ENCODE measurements around the gene IMP4. TPM values are rescaled to one million over a fixed set of nuclear protein-coding genes. Genes with fewer than 3 reads are reported as not detected.

IMP4 gene
- total RNA-seq, 1 experiment from 2014 or later, result 121 TPM

- POLR2A ChIA-PET, result no interaction called here
- DNase-seq (ENCODE audit: low read depth, low spot score) (no peak), ATAC-seq (peak; percentile 59)
- Histone ChIP-seq H3K79me2 (ENCODE audit: insufficient read depth, low read length) (no peaks in the 10 kb centered on the region), H3K27ac (ENCODE audit: low read depth, low read length) (no peak overlapping the region), H3K9ac (ENCODE audit: low read length) (no peak overlapping the region), H2AFZ (ENCODE audit: low read depth, low read length, poor library complexity, severe bottlenecking) (no peak overlapping the region), H3K36me3 (ENCODE audit: control insufficient read depth in 1 of 2, insufficient read depth in 2 of 2, low read length in 2 of 2) (no peaks in the 10 kb centered on the region), H3K4me1 (ENCODE audit: control insufficient read depth in 1 of 2, insufficient read depth in 2 of 2, low read length in 2 of 2) (peaks cover 0 to 2% of the 10 kb centered on the region in 2 experiments; a peak in 1 of 4 replicates), H3K9me3 (ENCODE audit: control insufficient read depth in 1 of 2, insufficient read depth in 1 of 2, low read depth in 1 of 2, low read length in 2 of 2) (no peaks in the 10 kb centered on the region), H4K20me1 (ENCODE audit: insufficient read depth) (no peaks in the 10 kb centered on the region; the same call in 1 of the 2 replicates), H3K9me2 (ENCODE audit: insufficient read depth) (no peaks in the 10 kb centered on the region), H3K4me3 (replicated peaks in 1 of 2; ENCODE audit: low read depth in 1 of 2, low read length in 2 of 2) (no peak overlapping the region), H3K27me3 (ENCODE audit: insufficient read depth, low read length) (peaks cover 49% of the 10 kb centered on the region), H3K4me2 (ENCODE audit: low read length) (no peak overlapping the region)
- intact Hi-C loops (cut with micrococcal nuclease), result no loop called here
- RAD21 ChIA-PET (ENCODE audit: low non-redundant PET in 1 of 2, low total read pairs in 2 of 2, uncharacterized antibody in 2 of 2, unreplicated experiment in 2 of 2), result no interaction called here
- TF ChIP-seq EGR1 (IDR thresholded peaks at IDR 0.05; ENCODE audit: low read depth), result no peak
- TF ChIP-seq, protein P1, sequence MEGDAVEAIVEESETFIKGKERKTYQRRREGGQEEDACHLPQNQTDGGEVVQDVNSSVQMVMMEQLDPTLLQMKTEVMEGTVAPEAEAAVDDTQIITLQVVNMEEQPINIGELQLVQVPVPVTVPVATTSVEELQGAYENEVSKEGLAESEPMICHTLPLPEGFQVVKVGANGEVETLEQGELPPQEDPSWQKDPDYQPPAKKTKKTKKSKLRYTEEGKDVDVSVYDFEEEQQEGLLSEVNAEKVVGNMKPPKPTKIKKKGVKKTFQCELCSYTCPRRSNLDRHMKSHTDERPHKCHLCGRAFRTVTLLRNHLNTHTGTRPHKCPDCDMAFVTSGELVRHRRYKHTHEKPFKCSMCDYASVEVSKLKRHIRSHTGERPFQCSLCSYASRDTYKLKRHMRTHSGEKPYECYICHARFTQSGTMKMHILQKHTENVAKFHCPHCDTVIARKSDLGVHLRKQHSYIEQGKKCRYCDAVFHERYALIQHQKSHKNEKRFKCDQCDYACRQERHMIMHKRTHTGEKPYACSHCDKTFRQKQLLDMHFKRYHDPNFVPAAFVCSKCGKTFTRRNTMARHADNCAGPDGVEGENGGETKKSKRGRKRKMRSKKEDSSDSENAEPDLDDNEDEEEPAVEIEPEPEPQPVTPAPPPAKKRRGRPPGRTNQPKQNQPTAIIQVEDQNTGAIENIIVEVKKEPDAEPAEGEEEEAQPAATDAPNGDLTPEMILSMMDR (IDR thresholded peaks at IDR 0.05 in 2 of 3, conservative IDR thresholded peaks at IDR 0.05 in 1 of 3; ENCODE audit: borderline replicate concordance in 1 of 3, insufficient read depth in 1 of 3, low read depth in 2 of 3, low read length in 2 of 3), result peak in 1 of 3 experiments; percentile 21; a peak in 1 of 6 replicates
- no TSS peak for BruUV-seq (replicated peaks)
- CTCF ChIA-PET, result no interaction called here
Measured at GRCh38 chr2:130300258-130300969, 42.3 kb upstream of the IMP4 start.

- H3K4me2 ChIP-seq (ENCODE audit: low read length), result no peak overlapping the region
- BruUV-seq (replicated peaks), result no TSS peak
- no peaks in the 10 kb centered on the region for H3K9me2 ChIP-seq (ENCODE audit: insufficient read depth)
- no peak overlapping the region for H3K27ac ChIP-seq (ENCODE audit: low read depth, low read length)
- no peak overlapping the region for H3K4me3 ChIP-seq (replicated peaks in 1 of 2; ENCODE audit: low read depth in 1 of 2, low read length in 2 of 2)
- RAD21 ChIA-PET (ENCODE audit: low non-redundant PET in 1 of 2, low total read pairs in 2 of 2, uncharacterized antibody in 2 of 2, unreplicated experiment in 2 of 2), result no interaction called here
- no peaks in the 10 kb centered on the region for H3K36me3 ChIP-seq (ENCODE audit: control insufficient read depth in 1 of 2, insufficient read depth in 2 of 2, low read length in 2 of 2)
- no peak overlapping the region for H2AFZ ChIP-seq (ENCODE audit: low read depth, low read length, poor library complexity, severe bottlenecking)
- ATAC-seq, result no peak
- H3K9me3 ChIP-seq (ENCODE audit: control insufficient read depth in 1 of 2, insufficient read depth in 1 of 2, low read depth in 1 of 2, low read length in 2 of 2), result no peaks in the 10 kb centered on the region
- intact Hi-C loops (cut with micrococcal nuclease), result no loop called here
- no peaks in the 10 kb centered on the region for H3K79me2 ChIP-seq (ENCODE audit: insufficient read depth, low read length)
- TF ChIP-seq ZNF274 (IDR thresholded peaks at IDR 0.05; ENCODE audit: low read depth, low read length) (no peak), TCF7L2 (IDR thresholded peaks at IDR 0.05; ENCODE audit: borderline replicate concordance, extremely low read depth, insufficient read depth, insufficient read length) (no peak), RAD21 (IDR thresholded peaks at IDR 0.05; ENCODE audit: low read depth) (no peak), MAX (IDR thresholded peaks at IDR 0.05) (no peak), ZBTB33 (IDR thresholded peaks at IDR 0.05; ENCODE audit: extremely low read depth, insufficient replicate concordance, low read length) (no peak), CBX3 (IDR thresholded peaks at IDR 0.05; ENCODE audit: low read depth) (no peak), ELF1 (IDR thresholded peaks at IDR 0.05; ENCODE audit: borderline replicate concordance, low read depth) (no peak), EZH2phosphoT487 (IDR thresholded peaks at IDR 0.05; ENCODE audit: borderline replicate concordance) (no peak)
- TF ChIP-seq, protein P2, sequence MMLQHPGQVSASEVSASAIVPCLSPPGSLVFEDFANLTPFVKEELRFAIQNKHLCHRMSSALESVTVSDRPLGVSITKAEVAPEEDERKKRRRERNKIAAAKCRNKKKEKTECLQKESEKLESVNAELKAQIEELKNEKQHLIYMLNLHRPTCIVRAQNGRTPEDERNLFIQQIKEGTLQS (IDR thresholded peaks at IDR 0.05), result no peak
- TF ChIP-seq, protein P1 (IDR thresholded peaks at IDR 0.05 in 2 of 3, conservative IDR thresholded peaks at IDR 0.05 in 1 of 3; ENCODE audit: borderline replicate concordance in 1 of 3, insufficient read depth in 1 of 3, low read depth in 2 of 3, low read length in 2 of 3), result no peak
- peaks cover 49% of the 10 kb centered on the region for H3K27me3 ChIP-seq (ENCODE audit: insufficient read depth, low read length)
- H4K20me1 ChIP-seq (ENCODE audit: insufficient read depth), result no peaks in the 10 kb centered on the region; the same call in 1 of the 2 replicates
- POLR2A ChIA-PET, result no interaction called here
- H3K9ac ChIP-seq (ENCODE audit: low read length), result no peak overlapping the region
- no peak for DNase-seq (ENCODE audit: low read depth, low spot score)
- CTCF ChIA-PET, result interaction anchor here (0.6 kb wide), 1 partner anchor 47 kb away, joined by 3 read pairs; no protein-coding TSS in a partner anchor
- H3K4me1 ChIP-seq (ENCODE audit: control insufficient read depth in 1 of 2, insufficient read depth in 2 of 2, low read length in 2 of 2), result peaks cover 0 to 2% of the 10 kb centered on the region in 2 experiments; a peak in 1 of 4 replicates
Measured at GRCh38 chr2:130300970-130301348, 41.7 kb upstream of the IMP4 start.

All from HCT116 (cell line).